Fibroblast of mammary gland (primary cell): Measurements from ENCODE around the gene TMBIM1.

Experiments used
- DNase-seq: peaks from one replicate; pipeline ENCODE4 v3.0.0-alpha.2; 2010; ENCODE audit warnings: low read depth
- H3K4me3 ChIP-seq: 2 replicates; pipeline ENCODE4 v1.5.1; 2011; ENCODE audit warnings: low read depth, mild to moderate bottlenecking, low read length, moderate library complexity; ENCODE audit not compliant: control insufficient read depth
- TF ChIP-seq, protein P1 (sequence below): conservative IDR thresholded peaks from 2 replicates; pipeline ENCODE4 v1.5.1; 2011; ENCODE audit warnings: low read depth, low read length, inconsistent platforms; ENCODE audit not compliant: control insufficient read depth, insufficient read depth

The TMBIM1 gene

DNA sequence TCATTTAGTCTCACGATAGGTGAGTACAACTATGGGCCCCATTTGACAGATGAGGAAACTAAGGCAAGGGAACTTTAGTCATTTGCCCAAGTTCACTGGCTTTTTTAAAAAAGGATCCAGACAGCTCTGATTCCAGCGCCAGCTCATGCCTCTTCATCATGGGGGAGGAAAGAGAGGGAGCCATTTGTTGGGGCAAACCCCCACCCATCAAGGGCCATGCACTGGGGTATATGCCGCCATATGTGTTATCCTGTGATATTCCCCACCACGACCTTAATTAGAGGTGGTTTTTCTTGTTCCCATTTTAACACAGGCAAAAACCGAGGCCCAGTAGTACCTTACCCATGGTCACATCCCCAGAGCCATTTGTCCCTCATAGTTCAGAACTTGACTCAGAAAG is 32.1 kb downstream of the TMBIM1 start:
- TF ChIP-seq, protein P1, sequence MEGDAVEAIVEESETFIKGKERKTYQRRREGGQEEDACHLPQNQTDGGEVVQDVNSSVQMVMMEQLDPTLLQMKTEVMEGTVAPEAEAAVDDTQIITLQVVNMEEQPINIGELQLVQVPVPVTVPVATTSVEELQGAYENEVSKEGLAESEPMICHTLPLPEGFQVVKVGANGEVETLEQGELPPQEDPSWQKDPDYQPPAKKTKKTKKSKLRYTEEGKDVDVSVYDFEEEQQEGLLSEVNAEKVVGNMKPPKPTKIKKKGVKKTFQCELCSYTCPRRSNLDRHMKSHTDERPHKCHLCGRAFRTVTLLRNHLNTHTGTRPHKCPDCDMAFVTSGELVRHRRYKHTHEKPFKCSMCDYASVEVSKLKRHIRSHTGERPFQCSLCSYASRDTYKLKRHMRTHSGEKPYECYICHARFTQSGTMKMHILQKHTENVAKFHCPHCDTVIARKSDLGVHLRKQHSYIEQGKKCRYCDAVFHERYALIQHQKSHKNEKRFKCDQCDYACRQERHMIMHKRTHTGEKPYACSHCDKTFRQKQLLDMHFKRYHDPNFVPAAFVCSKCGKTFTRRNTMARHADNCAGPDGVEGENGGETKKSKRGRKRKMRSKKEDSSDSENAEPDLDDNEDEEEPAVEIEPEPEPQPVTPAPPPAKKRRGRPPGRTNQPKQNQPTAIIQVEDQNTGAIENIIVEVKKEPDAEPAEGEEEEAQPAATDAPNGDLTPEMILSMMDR, result no peak
- DNase-seq, result no peak

DNA sequence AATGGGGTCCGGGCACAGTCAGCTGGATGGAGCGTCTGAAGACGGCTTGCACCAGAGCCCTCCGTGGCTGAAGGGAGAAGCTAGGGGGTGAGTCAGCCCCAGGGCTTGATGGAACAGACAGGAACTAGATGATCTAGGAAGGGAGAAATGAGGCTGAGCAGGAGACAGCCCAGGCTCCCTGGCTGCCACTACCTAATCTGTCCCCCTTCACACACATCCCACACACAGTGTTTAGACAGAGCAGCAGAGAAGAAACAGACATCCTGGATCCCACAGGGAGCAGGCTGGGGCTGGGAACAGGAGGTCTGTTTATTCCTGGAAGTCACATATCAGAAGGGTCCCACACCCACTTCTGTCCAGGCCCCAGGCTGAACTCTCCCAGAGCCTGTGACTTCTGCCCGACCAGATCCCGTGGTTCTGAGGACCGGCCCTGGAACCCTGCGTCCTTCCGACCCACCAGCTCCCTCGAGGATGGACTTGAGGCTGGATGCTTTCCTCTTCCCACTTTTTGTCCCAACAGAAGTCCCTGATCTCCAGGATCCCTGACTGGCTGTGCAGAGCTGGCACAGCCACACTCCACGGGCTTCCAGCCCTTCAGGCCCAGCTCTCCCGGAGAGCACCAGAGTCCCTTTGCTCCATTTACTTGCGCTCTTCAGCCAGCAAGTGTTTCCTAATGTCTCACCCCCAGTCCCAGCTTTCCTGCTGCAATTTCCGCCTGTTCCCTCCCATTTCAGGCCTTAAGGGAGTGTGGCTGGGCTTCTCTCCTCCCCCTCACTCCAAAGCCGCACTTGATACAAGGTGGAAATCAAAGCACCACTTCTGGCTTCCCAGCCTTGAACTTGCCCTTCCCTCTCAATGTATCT is 33.0 kb downstream of the TMBIM1 start:
- DNase-seq, result peak; percentile 88
- no peak overlapping the region for H3K4me3 ChIP-seq
- TF ChIP-seq, protein P1, result no peak

More for the DNA sequence above, 32.1 kb downstream of the TMBIM1 start:
- no peak overlapping the region for H3K4me3 ChIP-seq

DNA sequence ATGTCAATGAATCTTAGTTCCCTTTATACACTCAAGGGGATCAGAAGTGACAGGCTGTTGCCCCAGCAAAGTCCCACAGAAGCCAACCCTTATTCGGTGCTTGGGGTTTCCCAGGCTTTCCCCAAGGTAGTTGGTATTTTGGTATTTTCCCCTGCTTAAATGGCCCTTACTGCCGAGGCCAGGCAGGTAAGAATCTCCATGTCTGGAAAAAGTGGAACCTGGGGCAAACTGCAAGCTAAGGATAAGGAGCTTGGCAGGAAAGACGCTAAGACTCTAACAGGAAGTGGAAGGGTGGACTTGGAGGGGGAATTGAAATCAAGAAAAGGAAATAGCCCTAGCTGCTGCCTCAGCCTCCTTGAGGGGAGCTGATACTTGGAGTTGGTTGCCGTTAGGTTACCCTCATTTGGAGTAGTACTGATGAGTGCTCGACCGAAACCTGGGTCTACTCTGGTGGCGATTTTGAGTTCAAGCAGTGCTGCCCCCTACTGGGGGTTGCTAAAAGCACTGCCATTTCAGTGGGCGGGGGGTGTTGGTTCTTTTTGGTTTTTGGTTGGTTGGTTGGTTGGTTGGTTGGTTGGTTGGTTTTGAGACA is 34.8 kb downstream of the TMBIM1 start:
- TF ChIP-seq, protein P1, result peak; percentile 68
- no peak overlapping the region for H3K4me3 ChIP-seq
- peak; percentile 34 for DNase-seq

DNA sequence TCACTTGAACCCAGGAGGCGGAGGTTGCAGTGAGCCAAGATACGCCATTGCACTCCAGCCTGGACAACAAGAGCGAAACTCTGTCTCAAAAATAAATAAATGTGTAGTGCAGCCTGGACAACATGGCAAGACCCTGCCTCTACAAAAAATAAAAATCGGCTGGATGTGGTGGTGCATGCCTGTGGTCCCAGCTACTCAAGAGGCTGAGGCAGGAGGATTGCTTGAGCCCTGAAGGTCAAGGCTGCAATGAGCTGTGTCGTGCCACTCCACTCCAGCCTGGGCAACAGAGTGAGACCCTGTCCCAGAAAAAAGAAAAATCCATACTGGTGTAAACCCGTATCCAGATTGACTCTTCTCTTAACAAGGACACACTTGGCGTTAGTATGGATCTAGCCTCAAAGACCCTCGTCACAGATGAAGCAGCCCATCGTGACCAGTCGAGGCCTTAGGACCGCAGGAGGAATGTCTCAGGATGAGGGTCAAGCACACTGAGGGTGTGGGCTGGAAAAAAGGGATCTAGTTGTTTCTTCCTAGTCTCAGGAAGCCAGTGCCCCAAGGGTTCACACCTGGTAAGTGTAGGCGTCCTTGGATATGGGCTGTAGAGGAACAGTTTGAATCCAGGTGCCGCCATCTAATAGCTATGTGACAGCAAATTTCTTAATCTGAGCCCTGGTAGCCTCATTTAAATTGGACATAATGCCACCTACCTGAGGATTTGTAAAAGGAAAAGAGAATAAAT is 35.5 kb downstream of the TMBIM1 start:
- DNase-seq, result no peak
- TF ChIP-seq, protein P1, result no peak
- no peak overlapping the region for H3K4me3 ChIP-seq

DNA sequence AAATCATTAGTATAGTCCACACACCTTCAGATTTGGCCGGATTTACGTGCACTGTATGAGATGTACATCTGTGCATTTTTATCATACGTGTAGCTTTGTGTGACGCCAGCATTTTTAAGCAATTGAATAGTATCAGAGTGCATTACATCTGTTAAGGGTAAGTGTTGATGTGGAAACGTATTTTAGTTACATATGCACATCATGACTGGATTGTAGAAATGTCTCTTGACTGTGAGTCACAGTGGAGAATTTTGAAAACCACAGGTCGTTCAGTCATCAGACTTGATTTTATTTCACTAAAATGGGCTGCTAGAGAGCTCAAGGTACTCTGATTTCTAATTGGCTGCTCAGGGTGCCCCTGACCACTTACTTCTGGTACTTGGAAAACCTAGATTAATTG is 36.9 kb downstream of the TMBIM1 start:
- peak; percentile 83 for DNase-seq
- no peak overlapping the region for H3K4me3 ChIP-seq
- TF ChIP-seq, protein P1, result no peak

DNA sequence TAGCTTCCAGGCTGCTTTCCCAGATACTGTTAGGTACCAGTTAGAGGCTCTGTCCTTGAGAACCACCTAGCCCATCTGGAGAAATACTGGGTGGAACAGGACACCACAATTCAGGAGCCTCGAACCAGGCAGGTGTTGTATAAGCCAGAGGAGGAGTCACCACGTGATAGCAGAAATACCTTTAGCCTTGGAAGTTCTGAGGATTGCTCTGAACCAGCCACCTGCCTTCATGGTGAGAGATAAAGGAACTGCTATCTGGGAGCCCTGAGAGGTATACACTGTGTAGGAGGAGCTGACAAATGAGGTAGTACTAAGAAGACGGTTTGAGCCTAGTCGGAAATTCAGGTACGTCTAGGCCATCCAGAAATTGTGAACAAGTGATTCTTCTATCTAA is 39.1 kb downstream of the TMBIM1 start:
- TF ChIP-seq, protein P1, result no peak
- no peak for DNase-seq
- H3K4me3 ChIP-seq, result no peak overlapping the region
